Loucy (cell line): ENCODE data around the gene BCAP31.

Experiments used
- H2AFZ ChIP-seq: fragments of 200-600 bp; sonication (generic); 2 replicates; pipeline ENCODE4 v1.6.0; 2016; ENCODE audit warnings: antibody characterized with exemption, mild to moderate bottlenecking, low read length, moderate library complexity
- H3F3A ChIP-seq: fragments of 200-600 bp; 2 replicates; pipeline ENCODE4 v1.6.0; 2016; ENCODE audit warnings: antibody characterized with exemption, low read depth, mild to moderate bottlenecking
- H3K27me3 ChIP-seq: fragments of 200-600 bp; sonication (generic); 2 replicates; pipeline ENCODE4 v1.6.1; 2014; ENCODE audit warnings: low read length, mild to moderate bottlenecking; ENCODE audit not compliant: insufficient read depth, poor library complexity, severe bottlenecking
- H3K36me3 ChIP-seq: fragments of 200-600 bp; sonication (generic); 2 replicates; pipeline ENCODE4 v1.6.1; 2016; ENCODE audit warnings: low read length; ENCODE audit not compliant: insufficient read depth
- H3K4me1 ChIP-seq: fragments of 200-600 bp; sonication (generic); 2 replicates; pipeline ENCODE4 v1.5.1; 2014; ENCODE audit warnings: low read length, mild to moderate bottlenecking; ENCODE audit not compliant: insufficient read depth, poor library complexity, severe bottlenecking
- H3K4me2 ChIP-seq: fragments of 200-600 bp; sonication (generic); 2 replicates; pipeline ENCODE4 v1.6.0; 2014; ENCODE audit warnings: antibody characterized with exemption, low read length, low read depth, mild to moderate bottlenecking; ENCODE audit not compliant: poor library complexity, severe bottlenecking
- H3K4me3 ChIP-seq: fragments of 200-600 bp; sonication (generic); 2 replicates; pipeline ENCODE4 v1.5.1; 2014; ENCODE audit warnings: low read length, mild to moderate bottlenecking, mixed read lengths; ENCODE audit not compliant: poor library complexity, severe bottlenecking
- H3K79me2 ChIP-seq: fragments of 200-600 bp; sonication (generic); 2 replicates; pipeline ENCODE4 v1.6.1; 2014; ENCODE audit warnings: low read length; ENCODE audit not compliant: insufficient read depth
- H3K9ac ChIP-seq: fragments of 200-600 bp; sonication (generic); 2 replicates; pipeline ENCODE4 v1.6.0; 2014; ENCODE audit warnings: mild to moderate bottlenecking, low read depth, low read length, moderate library complexity; ENCODE audit not compliant: poor library complexity, severe bottlenecking
- H3K9me2 ChIP-seq: fragments of 200-600 bp; sonication (generic); replicated peaks from 2 replicates; pipeline ENCODE4 v1.6.1; 2016; ENCODE audit warnings: low read depth, low read length, mixed read lengths
- H3K9me3 ChIP-seq: fragments of 200-600 bp; sonication (generic); 2 replicates; pipeline ENCODE4 v1.6.1; 2014; ENCODE audit warnings: mild to moderate bottlenecking, antibody characterized with exemption, low read length, low read depth; ENCODE audit not compliant: insufficient read depth
- H4K20me1 ChIP-seq: fragments of 200-600 bp; sonication (generic); 2 replicates; pipeline ENCODE4 v1.6.0; 2014; ENCODE audit warnings: antibody characterized with exemption, low read length, mild to moderate bottlenecking; ENCODE audit not compliant: insufficient read depth, poor library complexity, severe bottlenecking
- EZH2phosphoT487 ChIP-seq: fragments of 200-600 bp; IDR thresholded peaks from 2 replicates; pipeline ENCODE4 v1.6.1; 2018; ENCODE audit warnings: antibody characterized with exemption, mild to moderate bottlenecking, moderate library complexity, borderline replicate concordance
- TF ChIP-seq, protein P1 (sequence below): fragments of 200-600 bp; sonication (generic); conservative IDR thresholded peaks from 2 replicates; pipeline ENCODE4 v1.5.1; 2014; ENCODE audit warnings: mild to moderate bottlenecking, antibody characterized with exemption, low read length

BCAP31 gene

DNA sequence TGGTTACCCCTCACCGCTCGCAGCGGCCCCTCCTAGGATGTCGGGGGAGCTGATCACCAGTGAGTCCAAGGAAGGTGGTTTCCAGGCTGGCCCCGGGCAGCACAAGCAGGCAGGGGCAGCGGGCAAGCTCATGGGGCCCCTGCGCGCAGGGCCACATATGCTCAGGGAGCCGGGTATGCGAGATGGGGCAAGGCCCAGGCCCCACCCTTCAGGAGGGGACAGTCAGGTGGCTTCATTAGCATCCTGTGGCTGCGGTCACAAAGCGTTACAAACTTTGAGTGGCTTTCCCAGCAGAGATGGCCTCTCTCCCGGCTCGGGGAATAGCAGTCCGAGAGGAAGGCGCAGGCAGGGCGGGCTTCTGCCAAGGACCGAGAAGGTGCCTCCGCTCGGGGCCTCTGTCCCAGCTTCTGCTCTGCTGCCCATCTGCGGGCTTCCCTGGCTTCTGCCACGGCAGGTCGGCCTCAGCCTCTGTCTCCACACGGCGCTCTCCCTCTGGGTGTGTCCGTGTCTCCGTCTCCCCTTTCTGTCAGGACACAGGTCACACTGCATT, 13.9 kb upstream of the BCAP31 start:
- no peaks in the 10 kb centered on the region for H3K79me2 ChIP-seq
- H2AFZ ChIP-seq = no peak overlapping the region
- peaks cover 9% of the 10 kb centered on the region for H3K4me1 ChIP-seq
- H3K36me3 ChIP-seq = no peaks in the 10 kb centered on the region
- H4K20me1 ChIP-seq = no peaks in the 10 kb centered on the region
- no peak overlapping the region for H3K4me3 ChIP-seq
- H3F3A ChIP-seq = no peaks in the 10 kb centered on the region
- no peaks in the 10 kb centered on the region for H3K9me2 ChIP-seq
- no peaks in the 10 kb centered on the region for H3K27me3 ChIP-seq
- no peak for TF ChIP-seq EZH2phosphoT487
- TF ChIP-seq, protein P1, sequence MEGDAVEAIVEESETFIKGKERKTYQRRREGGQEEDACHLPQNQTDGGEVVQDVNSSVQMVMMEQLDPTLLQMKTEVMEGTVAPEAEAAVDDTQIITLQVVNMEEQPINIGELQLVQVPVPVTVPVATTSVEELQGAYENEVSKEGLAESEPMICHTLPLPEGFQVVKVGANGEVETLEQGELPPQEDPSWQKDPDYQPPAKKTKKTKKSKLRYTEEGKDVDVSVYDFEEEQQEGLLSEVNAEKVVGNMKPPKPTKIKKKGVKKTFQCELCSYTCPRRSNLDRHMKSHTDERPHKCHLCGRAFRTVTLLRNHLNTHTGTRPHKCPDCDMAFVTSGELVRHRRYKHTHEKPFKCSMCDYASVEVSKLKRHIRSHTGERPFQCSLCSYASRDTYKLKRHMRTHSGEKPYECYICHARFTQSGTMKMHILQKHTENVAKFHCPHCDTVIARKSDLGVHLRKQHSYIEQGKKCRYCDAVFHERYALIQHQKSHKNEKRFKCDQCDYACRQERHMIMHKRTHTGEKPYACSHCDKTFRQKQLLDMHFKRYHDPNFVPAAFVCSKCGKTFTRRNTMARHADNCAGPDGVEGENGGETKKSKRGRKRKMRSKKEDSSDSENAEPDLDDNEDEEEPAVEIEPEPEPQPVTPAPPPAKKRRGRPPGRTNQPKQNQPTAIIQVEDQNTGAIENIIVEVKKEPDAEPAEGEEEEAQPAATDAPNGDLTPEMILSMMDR = no peak
- no peak overlapping the region for H3K4me2 ChIP-seq
- no peak overlapping the region for H3K9ac ChIP-seq
- H3K9me3 ChIP-seq = no peaks in the 10 kb centered on the region

DNA sequence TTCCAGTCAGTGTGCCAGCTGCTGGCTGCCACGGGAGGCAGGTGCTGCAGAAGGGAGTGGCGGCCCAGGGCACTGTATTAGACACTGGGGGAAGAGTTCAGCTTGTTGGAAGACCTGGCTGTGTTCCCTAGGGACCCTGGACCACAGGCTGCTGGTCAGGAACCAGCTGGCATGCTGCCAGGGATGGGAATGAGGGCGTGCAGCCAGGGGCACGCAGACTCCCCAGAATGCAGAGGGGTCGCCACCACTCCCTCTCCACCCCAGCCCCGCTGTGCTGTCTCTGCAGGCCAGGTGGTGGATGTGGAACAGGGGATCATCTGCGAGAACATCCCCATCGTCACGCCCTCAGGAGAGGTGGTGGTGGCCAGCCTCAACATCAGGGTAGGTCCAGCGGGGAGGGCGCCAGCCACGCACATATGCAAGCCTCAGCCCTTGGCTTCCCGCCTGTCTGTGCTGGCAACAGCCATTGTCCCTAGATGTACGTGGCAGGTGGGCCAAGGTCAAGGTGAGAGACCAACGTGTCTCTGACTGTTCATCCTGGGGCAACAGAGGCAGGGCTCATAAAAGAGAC, 12.8 kb upstream of the BCAP31 start:
- Histone ChIP-seq H4K20me1 (no peaks in the 10 kb centered on the region), H2AFZ (no peak overlapping the region), H3K4me3 (no peak overlapping the region), H3K27me3 (no peaks in the 10 kb centered on the region), H3F3A (no peaks in the 10 kb centered on the region), H3K4me2 (no peak overlapping the region), H3K79me2 (no peaks in the 10 kb centered on the region), H3K36me3 (no peaks in the 10 kb centered on the region), H3K9ac (no peak overlapping the region), H3K9me2 (no peaks in the 10 kb centered on the region), H3K4me1 (peaks cover 9% of the 10 kb centered on the region), H3K9me3 (no peaks in the 10 kb centered on the region)
- TF ChIP-seq EZH2phosphoT487 = no peak
- TF ChIP-seq, protein P1 = no peak

DNA sequence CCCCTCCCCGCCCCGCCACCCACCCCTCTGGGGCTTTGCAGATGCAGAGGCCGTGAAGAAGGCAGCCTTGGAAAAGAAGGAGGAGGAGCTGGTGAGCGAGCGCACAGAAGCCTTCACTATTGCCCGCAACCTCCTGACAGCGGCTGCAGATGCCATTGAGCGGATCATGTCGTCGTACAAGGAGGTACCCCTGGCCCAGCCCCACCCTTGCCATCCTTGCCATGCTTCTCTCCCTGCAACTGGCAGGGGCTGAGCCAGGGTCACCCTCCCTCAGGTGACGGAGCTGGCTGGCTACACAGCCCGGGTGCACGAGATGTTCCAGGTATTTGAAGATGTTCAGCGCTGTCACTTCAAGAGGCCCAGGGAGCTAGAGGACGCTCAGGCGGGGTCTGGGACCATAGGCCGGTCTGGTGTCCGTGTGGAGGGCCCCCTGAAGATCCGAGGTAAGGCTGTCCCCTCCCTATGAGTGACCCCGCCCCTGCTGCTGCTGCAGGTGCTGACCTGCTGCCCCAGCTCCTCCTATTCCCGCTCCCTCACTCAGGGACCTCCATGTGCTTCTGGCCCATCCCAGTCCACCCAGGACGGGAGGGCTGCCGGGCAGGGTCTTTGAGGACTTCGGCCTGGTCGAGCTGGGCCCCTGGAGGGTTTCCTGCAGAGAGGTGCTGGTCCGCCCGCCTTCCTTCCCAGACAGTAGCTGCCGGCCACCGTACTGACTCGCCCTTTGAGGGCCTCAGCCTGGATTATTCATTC, 12.1 kb upstream of the BCAP31 start:
- no peak overlapping the region for H3K4me2 ChIP-seq
- TF ChIP-seq, protein P1 = no peak
- TF ChIP-seq EZH2phosphoT487 = no peak
- no peaks in the 10 kb centered on the region for H3F3A ChIP-seq
- H4K20me1 ChIP-seq = no peaks in the 10 kb centered on the region
- H3K4me3 ChIP-seq = no peak overlapping the region
- no peaks in the 10 kb centered on the region for H3K9me2 ChIP-seq
- H3K27me3 ChIP-seq = no peaks in the 10 kb centered on the region
- no peaks in the 10 kb centered on the region for H3K36me3 ChIP-seq
- H3K9ac ChIP-seq = no peak overlapping the region
- no peaks in the 10 kb centered on the region for H3K9me3 ChIP-seq
- H3K4me1 ChIP-seq = peaks cover 9% of the 10 kb centered on the region
- no peak overlapping the region for H2AFZ ChIP-seq
- H3K79me2 ChIP-seq = no peaks in the 10 kb centered on the region
